GM03348 (cell line): ENCODE results near the gene LRATD1.

Experiments
- DNase-seq: peaks from one replicate; pipeline ENCODE4 v3.0.0; 2012; ENCODE audit warnings: low spot score

LRATD1 gene

DNA sequence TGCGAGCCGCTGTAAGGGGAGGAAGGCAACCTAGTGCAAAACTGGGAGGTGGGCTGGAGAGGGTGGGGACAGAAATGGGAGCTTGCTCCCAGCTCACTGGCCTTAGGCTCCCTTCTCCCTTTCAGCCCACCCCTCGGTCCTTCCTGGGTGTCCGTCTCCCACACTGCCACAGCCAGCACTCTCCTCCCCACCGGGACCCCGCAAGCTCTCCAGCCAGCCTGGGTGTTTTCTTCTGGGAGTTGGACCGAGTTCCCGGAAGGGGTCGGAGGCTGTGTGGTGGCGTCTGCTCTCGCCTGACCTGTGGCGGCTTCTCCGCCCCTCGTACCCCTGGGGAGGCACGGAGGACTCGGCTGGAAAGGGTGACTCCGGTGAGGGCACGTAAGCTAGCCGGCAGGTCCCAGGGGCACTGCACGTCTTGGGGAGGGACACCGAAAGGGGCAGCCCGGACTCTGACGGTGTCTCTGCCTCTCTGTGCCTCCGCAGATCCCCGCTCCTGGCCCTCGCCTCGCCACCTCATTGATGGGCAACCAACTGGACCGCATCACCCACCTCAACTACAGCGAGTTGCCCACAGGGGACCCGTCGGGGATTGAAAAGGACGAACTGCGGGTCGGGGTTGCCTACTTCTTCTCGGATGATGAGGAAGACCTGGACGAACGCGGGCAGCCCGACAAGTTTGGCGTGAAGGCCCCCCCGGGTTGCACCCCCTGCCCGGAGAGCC lies 1.1 kb downstream of the LRATD1 start:
- peak; percentile 8 for DNase-seq

DNA sequence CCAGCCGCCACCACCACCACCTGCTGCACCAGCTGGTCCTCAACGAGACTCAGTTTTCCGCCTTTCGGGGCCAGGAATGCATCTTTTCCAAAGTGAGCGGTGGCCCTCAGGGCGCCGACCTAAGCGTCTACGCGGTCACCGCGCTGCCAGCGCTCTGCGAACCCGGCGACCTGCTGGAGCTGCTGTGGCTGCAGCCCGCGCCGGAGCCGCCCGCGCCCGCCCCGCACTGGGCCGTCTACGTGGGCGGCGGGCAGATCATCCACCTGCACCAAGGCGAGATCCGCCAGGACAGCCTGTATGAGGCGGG lies 1.6 kb downstream of the LRATD1 start:
- no peak for DNase-seq

DNA sequence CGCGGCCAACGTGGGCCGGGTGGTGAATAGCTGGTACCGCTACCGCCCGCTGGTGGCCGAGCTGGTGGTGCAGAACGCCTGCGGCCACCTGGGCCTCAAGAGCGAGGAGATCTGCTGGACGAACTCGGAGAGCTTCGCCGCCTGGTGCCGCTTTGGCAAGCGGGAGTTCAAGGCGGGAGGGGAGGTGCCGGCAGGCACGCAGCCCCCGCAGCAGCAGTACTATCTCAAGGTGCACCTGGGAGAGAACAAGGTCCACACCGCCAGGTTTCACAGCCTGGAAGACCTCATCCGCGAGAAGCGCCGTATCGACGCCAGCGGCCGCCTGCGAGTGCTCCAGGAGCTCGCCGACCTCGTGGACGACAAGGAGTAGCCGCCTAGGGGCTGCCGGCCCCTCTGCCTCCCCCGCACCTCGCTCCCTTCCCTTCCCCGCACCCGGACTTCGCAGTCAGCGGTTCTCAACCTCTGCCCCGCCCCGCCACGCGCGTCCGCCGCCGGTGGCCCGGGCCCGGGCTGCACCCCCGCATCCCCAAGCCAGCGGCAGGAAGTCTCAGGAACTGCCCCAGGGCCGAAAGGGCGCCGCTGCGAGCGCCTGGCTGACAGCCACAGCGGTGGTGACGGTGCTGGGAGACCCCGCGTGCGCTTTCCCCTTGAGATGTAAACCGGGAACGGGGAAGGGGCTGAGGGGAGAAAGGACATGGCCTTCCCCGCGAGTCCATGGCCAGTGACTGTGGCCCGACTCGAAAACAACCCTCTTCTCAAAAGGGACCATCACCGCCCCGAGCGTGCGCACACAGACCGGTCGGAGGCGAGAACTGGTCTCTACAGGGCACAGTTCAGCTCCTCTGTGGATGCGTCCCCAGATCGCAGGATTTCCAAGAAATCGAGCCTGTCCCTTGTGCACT lies 2.2 kb downstream of the LRATD1 start:
- DNase-seq, result peak; percentile 90

- DNase-seq, result peak; percentile 83
Measured at GRCh38 chr2:14635391-14635871, 2.9 kb downstream of the LRATD1 start.

GRCh38 chr2:14638488-14638887 lies 6.0 kb downstream of the LRATD1 start:
- DNase-seq, result no peak

- DNase-seq, result no peak
Measured at GRCh38 chr2:14641116-14641515, 8.6 kb downstream of the LRATD1 start.

- DNase-seq, result no peak
Measured at GRCh38 chr2:14642499-14642898, 10.0 kb downstream of the LRATD1 start.

- DNase-seq, result no peak
Measured at GRCh38 chr2:14647714-14648113, 15.2 kb downstream of the LRATD1 start.

DNA sequence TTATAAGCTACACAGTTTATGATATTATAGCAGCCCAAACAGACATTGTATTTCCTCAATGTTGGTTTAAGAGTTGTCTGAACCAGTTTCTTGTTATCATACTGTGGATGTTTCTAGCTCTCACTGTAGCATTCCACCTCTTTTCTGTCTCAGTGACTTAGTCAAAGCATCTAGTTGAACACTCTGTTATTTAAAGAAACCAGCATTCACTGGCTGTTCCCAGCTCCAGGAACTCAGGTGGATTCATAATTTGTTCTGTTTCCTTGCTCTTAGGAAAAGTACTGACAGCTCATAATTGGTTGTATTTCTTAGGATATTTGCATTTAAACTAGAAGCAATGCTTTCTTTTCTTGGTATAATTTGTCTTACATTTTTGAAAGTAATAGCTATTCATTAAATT lies 17.5 kb downstream of the LRATD1 start:
- no peak for DNase-seq

DNA sequence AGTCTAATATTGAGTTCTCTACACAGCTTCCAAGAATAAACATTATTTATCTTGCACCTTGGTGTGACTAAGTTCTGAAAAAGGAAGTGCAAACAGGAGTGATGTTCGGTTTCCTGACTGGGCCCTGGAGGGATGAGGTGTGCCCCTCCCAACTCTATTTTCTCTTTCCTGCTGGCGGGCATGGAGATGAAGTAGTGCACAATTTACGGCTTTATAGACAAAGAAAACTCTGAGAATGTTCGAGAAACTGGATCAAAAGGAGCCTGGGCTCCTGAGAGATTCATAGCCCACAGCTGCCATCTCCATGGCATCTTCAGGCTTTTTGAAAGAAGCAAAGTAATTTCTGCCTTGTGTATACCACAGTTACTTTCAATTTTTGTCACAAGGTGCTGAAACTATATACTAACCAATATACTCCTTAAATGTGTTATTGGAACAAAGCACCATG lies 22.3 kb downstream of the LRATD1 start:
- DNase-seq, result no peak

GRCh38 chr2:14656146-14656545 lies 23.6 kb downstream of the LRATD1 start:
- no peak for DNase-seq

DNA sequence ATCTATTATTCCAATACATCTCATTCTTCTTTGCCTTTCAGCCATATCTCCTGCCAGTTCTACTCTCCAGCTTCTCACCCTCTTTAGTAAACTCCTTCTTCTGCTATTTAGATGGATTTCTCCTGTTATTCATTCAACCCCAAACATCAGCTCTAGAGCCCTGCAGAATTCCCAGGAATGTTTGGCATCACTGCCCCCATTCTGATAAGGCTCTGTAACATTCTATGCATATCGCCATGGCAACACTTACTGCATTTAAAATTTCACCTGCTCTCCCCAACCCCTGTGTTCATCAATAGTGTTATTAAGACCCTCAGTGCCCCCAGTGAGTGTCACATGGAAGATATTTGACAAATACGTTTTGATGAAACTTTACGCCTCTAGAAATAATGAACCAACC lies 28.6 kb downstream of the LRATD1 start:
- no peak for DNase-seq

- DNase-seq, result peak; percentile 13
Measured at GRCh38 chr2:14673351-14673875, 40.9 kb downstream of the LRATD1 start.

- DNase-seq, result no peak
Measured at GRCh38 chr2:14675489-14675888, 43.0 kb downstream of the LRATD1 start.

GRCh38 chr2:14676371-14676770 lies 43.9 kb downstream of the LRATD1 start:
- no peak for DNase-seq

- no peak for DNase-seq
Measured at GRCh38 chr2:14677039-14677438, 44.5 kb downstream of the LRATD1 start.

GRCh38 chr2:14678761-14679160 lies 46.2 kb downstream of the LRATD1 start:
- no peak for DNase-seq

- DNase-seq, result no peak
Measured at GRCh38 chr2:14681608-14682007, 49.1 kb downstream of the LRATD1 start.
